GM19397 (cell line): ENCODE measurements around the gene ZNF526.
"Not testable (repeated sequence)": the region's sequence is repeated elsewhere in the genome, so short reads cannot be mapped to it uniquely, and the experiment has no call there.

Experiments used
- ATAC-seq: cut with Tn5 transposase; IDR thresholded peaks from one replicate; pipeline ENCODE4 v1.9.1; 2021; ENCODE audit warnings: mild to moderate bottlenecking, moderate library complexity; ENCODE audit not compliant: unreplicated experiment

ZNF526 gene

GRCh38 chr19:42257842-42258241 is 37.7 kb downstream of the ZNF526 start:
- ATAC-seq: not testable (repeated sequence)

- ATAC-seq: no peak
Measured at GRCh38 chr19:42261763-42262162, 41.7 kb downstream of the ZNF526 start.

GRCh38 chr19:42266105-42266504 is 46.0 kb downstream of the ZNF526 start:
- not testable (repeated sequence) for ATAC-seq

- ATAC-seq: not testable (repeated sequence)
Measured at GRCh38 chr19:42266928-42267603, 47.0 kb downstream of the ZNF526 start.

GRCh38 chr19:42267644-42268141 is 47.6 kb downstream of the ZNF526 start:
- ATAC-seq: no peak

- peak; percentile 56 for ATAC-seq
Measured at GRCh38 chr19:42268142-42268703, 48.1 kb downstream of the ZNF526 start.

GRCh38 chr19:42268704-42269477 is 48.8 kb downstream of the ZNF526 start, which contains the start of gene CIC:
TSS of gene CIC (plus strand) at chr19:42269252. CDS start at chr19:42271784, 2,532 bp downstream.
- peak; percentile 77 for ATAC-seq

GRCh38 chr19:42269478-42270345 is 49.6 kb downstream of the ZNF526 start:
- no peak for ATAC-seq

GRCh38 chr19:42270346-42271044 is 50.4 kb downstream of the ZNF526 start:
- no peak for ATAC-seq

GRCh38 chr19:42271045-42271419 is 50.9 kb downstream of the ZNF526 start:
- no peak for ATAC-seq

GRCh38 chr19:42271861-42272534 is 51.9 kb downstream of the ZNF526 start:
- ATAC-seq: no peak

- ATAC-seq: no peak
Measured at GRCh38 chr19:42272535-42272897, 52.4 kb downstream of the ZNF526 start.

- no peak for ATAC-seq
Measured at GRCh38 chr19:42272989-42273406, 52.9 kb downstream of the ZNF526 start.

- ATAC-seq: no peak
Measured at GRCh38 chr19:42273407-42274064, 53.4 kb downstream of the ZNF526 start.

GRCh38 chr19:42274065-42274682 is 54.1 kb downstream of the ZNF526 start:
- no peak for ATAC-seq

GRCh38 chr19:42275103-42275502 is 55.0 kb downstream of the ZNF526 start:
- no peak for ATAC-seq

- no peak for ATAC-seq
Measured at GRCh38 chr19:42275517-42275916, 55.4 kb downstream of the ZNF526 start.

- no peak for ATAC-seq
Measured at GRCh38 chr19:42276284-42276683, 56.2 kb downstream of the ZNF526 start.

GRCh38 chr19:42276821-42277220 is 56.7 kb downstream of the ZNF526 start:
- no peak for ATAC-seq
